Natural killer cell (primary cell): ENCODE measurements around the gene GJA5. TPM values are rescaled to one million over a fixed set of nuclear protein-coding genes. Genes with fewer than 3 reads are reported as not detected.

ENCODE experiments used
- ATAC-seq, 3 donors: fragments of 150-1000 bp in 2 of 3; fragments of 200-7000 bp in 1 of 3; cut with Tn5 transposase; 1 replicate in 1 of 3; 2 replicates in 2 of 3; pipeline ENCODE4 v1.10.0; 2021; ENCODE audit warnings: mild to moderate bottlenecking in 2 of 3, moderate library complexity in 2 of 3
- DNase-seq, 2 donors: peaks; one replicate each; pipeline versions ENCODE4 v3.0.0 to v3.0.0-alpha.2; 2013 to 2021; ENCODE audit warnings: mixed read lengths in 1 of 2
- H3K27ac ChIP-seq: one replicate; pipeline ENCODE4 v1.5.1; 2013; ENCODE audit warnings: mild to moderate bottlenecking, low read length
- H3K27me3 ChIP-seq: one replicate; pipeline ENCODE4 v1.6.1; 2013; ENCODE audit warnings: low read length; ENCODE audit not compliant: control insufficient read depth, insufficient read depth
- H3K36me3 ChIP-seq: one replicate; pipeline ENCODE4 v1.6.1; 2013; ENCODE audit warnings: low read length; ENCODE audit not compliant: control insufficient read depth, insufficient read depth
- H3K4me1 ChIP-seq: one replicate; pipeline ENCODE4 v1.6.1; 2013; ENCODE audit warnings: low read length; ENCODE audit not compliant: control insufficient read depth, insufficient read depth
- H3K4me3 ChIP-seq: one replicate; pipeline ENCODE4 v1.5.1; 2013; ENCODE audit warnings: low read length
- H3K9me3 ChIP-seq: one replicate; pipeline ENCODE4 v1.6.1; 2013; ENCODE audit warnings: low read length; ENCODE audit not compliant: control insufficient read depth, insufficient read depth
- H3K27ac Mint-ChIP-seq, 2 donors: one replicate each; pipeline ENCODE4 v1.8.0; 2022; ENCODE audit warnings: mild to moderate bottlenecking in 2 of 2, mixed read lengths in 2 of 2, moderate library complexity in 1 of 2
- H3K27me3 Mint-ChIP-seq, 2 donors: one replicate each; pipeline ENCODE4 v1.8.0; 2022; ENCODE audit warnings: low read depth in 2 of 2, mixed read lengths in 2 of 2
- H3K36me3 Mint-ChIP-seq: one replicate; pipeline ENCODE4 v1.8.0; 2022; ENCODE audit warnings: mixed read lengths
- H3K4me1 Mint-ChIP-seq, 2 donors: one replicate each; pipeline ENCODE4 v1.8.0; 2022; ENCODE audit warnings: mixed read lengths in 2 of 2
- H3K4me3 Mint-ChIP-seq: one replicate; pipeline ENCODE4 v1.8.0; 2022; ENCODE audit warnings: mild to moderate bottlenecking, moderate library complexity, mixed read lengths
- H3K9me3 Mint-ChIP-seq, 2 donors: one replicate each; pipeline ENCODE4 v1.8.0; 2022; ENCODE audit warnings: mixed read lengths in 2 of 2
- CTCF ChIP-seq: fragments of 200-600 bp; IDR thresholded peaks from one replicate; pipeline ENCODE4 v1.8.0; 2022; ENCODE audit warnings: antibody characterized with exemption
- WGBS: methylation state at CpG from one replicate; pipeline ENCODE4 v1.1.7; 2013; ENCODE audit warnings: missing lambda C conversion rate; ENCODE audit not compliant: insufficient coverage; 5-methylcytosine and 5-hydroxymethylcytosine counted together
- intact Hi-C: fragments of 100-400 bp; cut with micrococcal nuclease; formaldehyde crosslinking; loops from one replicate; pipeline ENCODE4 v1.14.2; 2022
- total RNA-seq, 4 donors: library from RNA; stranded (reverse); fragments of 120-200 nt in 1 of 4; gene quantifications; one replicate each; pipeline versions ENCODE4 v1.2.3 to v1.2.4, GENCODE V29; 2013 to 2022

The GJA5 gene
- total RNA-seq, 3 donors from 2014 or later (not counting 1 experiment from before 2014, with no cell fraction given), result not detected

- TF ChIP-seq CTCF, result no peak
- no peak overlapping the region for H3K4me3 ChIP-seq
- H3K27me3 Mint-ChIP-seq, result no peaks in the 10 kb centered on the region
- intact Hi-C loops, result no loop called here
- H3K36me3 ChIP-seq, result no peaks in the 10 kb centered on the region
- H3K9me3 Mint-ChIP-seq, result no peaks in the 10 kb centered on the region
- DNase-seq, result no peak
- H3K27me3 ChIP-seq, result no peaks in the 10 kb centered on the region
- H3K36me3 Mint-ChIP-seq, result no peaks in the 10 kb centered on the region
- H3K4me1 Mint-ChIP-seq, result no peaks in the 10 kb centered on the region
- ATAC-seq, result no peak
- no peak overlapping the region for H3K4me3 Mint-ChIP-seq
- no peaks in the 10 kb centered on the region for H3K9me3 ChIP-seq
- no peaks in the 10 kb centered on the region for H3K4me1 ChIP-seq
- no peak overlapping the region for H3K27ac ChIP-seq
- H3K27ac Mint-ChIP-seq, result no peak overlapping the region
- WGBS, result no CpG with 5 or more reads among the region's 2 CpGs
Measured at GRCh38 chr1:147754661-147755060, 5.7 kb downstream of the GJA5 start.

GRCh38 chr1:147753081-147753480, 7.3 kb downstream of the GJA5 start:
- Histone ChIP-seq H3K27me3 (no peaks in the 10 kb centered on the region), H3K4me1 (no peaks in the 10 kb centered on the region), H3K9me3 (no peaks in the 10 kb centered on the region), H3K27ac (no peak overlapping the region), H3K36me3 (no peaks in the 10 kb centered on the region), H3K4me3 (no peak overlapping the region)
- Mint-ChIP-seq H3K4me3 (no peak overlapping the region), H3K27me3 (peaks cover 5 to 7% of the 10 kb centered on the region in 2 donors), H3K9me3 (no peaks in the 10 kb centered on the region), H3K27ac (no peak overlapping the region), H3K4me1 (no peaks in the 10 kb centered on the region), H3K36me3 (no peaks in the 10 kb centered on the region)
- no peak for ATAC-seq
- WGBS, result 92% methylated on average over 3 of the region's 3 CpGs
- no peak for DNase-seq
- no peak for TF ChIP-seq CTCF
- intact Hi-C loops, result no loop called here

GRCh38 chr1:147752511-147752910, 7.9 kb downstream of the GJA5 start:
- ATAC-seq, result no peak
- Histone ChIP-seq H3K9me3 (no peaks in the 10 kb centered on the region), H3K27ac (no peak overlapping the region), H3K36me3 (no peaks in the 10 kb centered on the region), H3K27me3 (no peaks in the 10 kb centered on the region), H3K4me1 (no peaks in the 10 kb centered on the region), H3K4me3 (no peak overlapping the region)
- no peak for TF ChIP-seq CTCF
- H3K4me1 Mint-ChIP-seq, result no peaks in the 10 kb centered on the region
- no peak overlapping the region for H3K27ac Mint-ChIP-seq
- H3K36me3 Mint-ChIP-seq, result no peaks in the 10 kb centered on the region
- peaks cover 5 to 12% of the 10 kb centered on the region in 2 donors for H3K27me3 Mint-ChIP-seq
- no peaks in the 10 kb centered on the region for H3K9me3 Mint-ChIP-seq
- DNase-seq, result no peak
- intact Hi-C loops, result no loop called here
- H3K4me3 Mint-ChIP-seq, result no peak overlapping the region
- WGBS, result 80% methylated on average over 5 of the region's 7 CpGs

- Histone ChIP-seq H3K36me3 (no peaks in the 10 kb centered on the region), H3K27ac (no peak overlapping the region), H3K9me3 (no peaks in the 10 kb centered on the region), H3K4me1 (no peaks in the 10 kb centered on the region), H3K27me3 (no peaks in the 10 kb centered on the region), H3K4me3 (no peak overlapping the region)
- H3K4me3 Mint-ChIP-seq, result no peak overlapping the region
- H3K27me3 Mint-ChIP-seq, result peaks cover 7 to 22% of the 10 kb centered on the region in 2 donors
- no peaks in the 10 kb centered on the region for H3K36me3 Mint-ChIP-seq
- intact Hi-C loops, result no loop called here
- 100% methylated on average over 2 of the region's 5 CpGs for WGBS
- H3K9me3 Mint-ChIP-seq, result no peaks in the 10 kb centered on the region
- no peak overlapping the region for H3K27ac Mint-ChIP-seq
- no peak for TF ChIP-seq CTCF
- ATAC-seq (no peak), DNase-seq (no peak)
- H3K4me1 Mint-ChIP-seq, result no peaks in the 10 kb centered on the region
Measured at GRCh38 chr1:147751346-147751745, 9.1 kb downstream of the GJA5 start.
